SH-SY5Y (cell line): ENCODE data around the gene SST.

Source experiments
- GATA2 ChIP-seq: IDR thresholded peaks from 2 replicates; pipeline ENCODE4 v1.6.1; 2011; ENCODE audit warnings: mild to moderate bottlenecking, low read depth, low read length
- GATA3 ChIP-seq: IDR thresholded peaks from 2 replicates; pipeline ENCODE4 v1.6.1; 2011; ENCODE audit warnings: low read depth, mild to moderate bottlenecking, low read length, moderate library complexity

- TF ChIP-seq GATA2 (no peak), GATA3 (no peak)
Measured at GRCh38 chr3:187678726-187679268, 8.6 kb upstream of the SST start.
